ENCODE results near the gene UBAC2.
"Not testable (repeated sequence)": the region's sequence is repeated elsewhere in the genome, so short reads cannot be mapped to it uniquely, and the experiment has no call there.

- not testable (repeated sequence) for TF ChIP-seq CTCF (IDR thresholded peaks at IDR 0.05; ENCODE audit: poor library complexity); EZH2 (IDR thresholded peaks at IDR 0.05; ENCODE audit: borderline replicate concordance)
Measured at GRCh38 chr13:99210627-99211026, 10.0 kb downstream of the UBAC2 start.

Data from hepatocyte (in vitro differentiated cells).